HG03575 (cell line): ENCODE results near the gene CDO1.

ENCODE experiments used
- ATAC-seq: cut with Tn5 transposase; IDR thresholded peaks from one replicate; pipeline ENCODE4 v1.9.1; 2021; ENCODE audit not compliant: unreplicated experiment, insufficient number of reproducible peaks, low FRiP score; ENCODE audit errors: extremely low read depth

CDO1 gene

DNA sequence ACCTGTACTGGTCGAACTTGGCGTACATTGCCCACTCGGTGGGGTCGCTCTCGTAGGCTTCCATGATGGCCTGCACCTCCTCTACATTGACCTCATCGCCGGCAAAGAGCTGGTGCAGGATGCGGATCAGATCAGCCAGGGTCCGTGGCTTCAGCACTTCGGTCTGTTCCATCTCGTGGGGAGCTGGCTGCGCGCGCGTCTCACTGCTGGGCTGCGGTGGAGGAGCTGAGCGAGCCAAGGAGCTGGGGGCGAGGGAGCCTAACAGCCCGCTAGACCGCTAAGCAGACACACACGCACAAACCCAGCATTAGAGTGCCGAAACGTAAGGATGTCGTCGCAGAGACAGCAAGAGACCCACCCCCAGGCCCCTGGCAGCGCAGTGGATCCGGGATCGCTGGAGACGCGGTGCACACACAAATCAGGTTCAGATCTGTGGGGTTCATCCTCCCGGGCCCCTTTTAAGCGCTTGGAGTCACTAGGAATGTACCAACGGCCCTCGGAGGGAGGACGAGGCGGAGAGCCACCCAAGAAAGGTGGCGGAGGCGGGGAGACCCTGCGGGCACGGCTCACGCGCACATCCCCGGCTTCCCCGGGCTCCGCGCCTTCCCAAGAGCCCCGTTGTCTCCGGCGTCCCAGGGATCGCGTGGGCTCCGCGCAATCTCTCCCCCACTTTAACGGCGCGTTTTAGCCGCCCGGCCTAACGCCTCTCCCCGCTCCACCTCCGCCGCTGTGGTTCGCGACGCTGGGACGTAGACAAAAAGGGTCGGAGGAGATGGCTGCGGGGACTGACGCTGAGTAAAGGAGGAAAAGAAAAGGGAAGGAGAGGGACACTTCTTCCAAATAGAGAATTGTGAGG, at the start of gene CDO1:
CDO1 (minus strand) TSS at position 434 of the 856 bp plus-strand sequence; CDS start at position 172, 262 bp downstream.
- ATAC-seq, result no peak

DNA sequence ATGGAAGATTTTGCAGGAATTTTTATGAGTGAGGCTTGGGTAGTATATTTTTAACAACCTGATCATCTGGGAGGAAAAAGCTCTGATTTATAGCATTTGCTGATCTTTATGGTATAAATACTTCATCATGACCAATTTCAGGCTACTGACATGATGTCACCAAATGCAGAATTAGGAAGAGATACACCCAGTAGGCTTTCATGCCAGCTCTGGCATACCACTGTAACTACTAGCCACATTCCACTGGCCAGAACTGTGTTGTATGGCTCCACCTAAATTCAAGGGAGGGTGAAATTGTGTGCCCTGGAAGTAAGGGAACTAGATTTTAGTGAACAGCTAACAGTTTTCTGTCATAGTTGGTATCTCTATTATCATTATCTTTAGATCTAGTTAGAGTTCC, 42.9 kb upstream of the CDO1 start:
- no peak for ATAC-seq

DNA sequence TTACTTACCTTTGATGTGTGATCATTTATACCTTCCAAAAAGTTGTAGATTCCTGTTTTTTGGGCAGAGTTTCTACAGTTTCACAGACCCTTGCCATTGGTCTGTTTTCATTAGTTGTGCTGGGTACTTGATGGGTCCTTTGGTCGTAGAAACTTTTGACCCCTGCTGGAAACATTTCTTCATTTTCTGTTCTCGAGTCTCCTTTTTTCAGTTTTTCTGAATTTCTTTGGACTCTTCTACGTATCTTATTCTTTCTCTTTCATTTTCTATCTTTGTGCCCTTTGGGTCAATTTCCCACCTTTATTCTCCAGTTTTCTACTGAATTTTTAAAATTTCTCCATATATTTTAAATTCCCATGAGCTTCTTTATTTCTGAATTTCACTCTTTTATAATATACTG, 41.9 kb upstream of the CDO1 start:
- ATAC-seq, result no peak

- no peak for ATAC-seq
Measured at GRCh38 chr5:115857626-115858349, 41.3 kb upstream of the CDO1 start.

DNA sequence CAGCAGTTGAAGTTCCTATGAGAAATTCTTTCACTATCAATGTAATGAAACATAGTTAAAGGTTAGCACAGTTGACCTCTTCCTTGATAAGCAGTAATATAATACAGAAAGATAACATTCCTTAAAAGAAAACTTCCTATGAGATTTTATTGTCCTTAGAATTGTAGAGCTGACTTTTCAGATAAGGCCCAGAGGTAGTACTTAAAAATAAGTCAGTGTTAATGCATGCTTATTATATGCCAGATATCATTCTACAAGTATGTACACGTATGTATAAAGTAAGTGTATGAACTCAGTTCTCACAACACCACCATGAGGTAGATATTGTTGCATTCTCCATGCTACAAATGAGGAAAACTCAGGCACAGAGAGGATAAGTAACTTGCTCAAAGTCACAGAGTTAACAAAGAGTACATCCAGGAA, 40.6 kb upstream of the CDO1 start:
- ATAC-seq, result no peak

DNA sequence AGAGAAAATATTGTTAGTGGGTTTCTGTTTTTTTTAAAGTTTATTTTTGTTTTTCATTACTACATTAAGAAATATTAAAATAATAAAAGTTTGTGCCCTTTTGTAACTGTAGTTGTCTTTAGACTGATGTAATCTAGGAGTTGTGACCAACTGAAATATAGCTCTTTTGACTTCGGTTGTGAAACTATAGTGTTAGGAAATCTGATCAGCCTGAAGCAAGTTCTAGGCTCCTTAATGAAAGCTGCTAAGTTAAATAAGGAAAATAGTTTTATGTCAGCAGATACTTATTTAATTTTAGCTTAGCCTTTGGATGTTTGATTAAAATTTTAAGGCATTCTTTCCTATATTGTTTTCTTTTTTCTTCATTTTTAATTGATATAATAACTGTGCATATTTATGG, 39.5 kb upstream of the CDO1 start:
- ATAC-seq, result no peak

GRCh38 chr5:115854139-115854538, 37.7 kb upstream of the CDO1 start:
- no peak for ATAC-seq

DNA sequence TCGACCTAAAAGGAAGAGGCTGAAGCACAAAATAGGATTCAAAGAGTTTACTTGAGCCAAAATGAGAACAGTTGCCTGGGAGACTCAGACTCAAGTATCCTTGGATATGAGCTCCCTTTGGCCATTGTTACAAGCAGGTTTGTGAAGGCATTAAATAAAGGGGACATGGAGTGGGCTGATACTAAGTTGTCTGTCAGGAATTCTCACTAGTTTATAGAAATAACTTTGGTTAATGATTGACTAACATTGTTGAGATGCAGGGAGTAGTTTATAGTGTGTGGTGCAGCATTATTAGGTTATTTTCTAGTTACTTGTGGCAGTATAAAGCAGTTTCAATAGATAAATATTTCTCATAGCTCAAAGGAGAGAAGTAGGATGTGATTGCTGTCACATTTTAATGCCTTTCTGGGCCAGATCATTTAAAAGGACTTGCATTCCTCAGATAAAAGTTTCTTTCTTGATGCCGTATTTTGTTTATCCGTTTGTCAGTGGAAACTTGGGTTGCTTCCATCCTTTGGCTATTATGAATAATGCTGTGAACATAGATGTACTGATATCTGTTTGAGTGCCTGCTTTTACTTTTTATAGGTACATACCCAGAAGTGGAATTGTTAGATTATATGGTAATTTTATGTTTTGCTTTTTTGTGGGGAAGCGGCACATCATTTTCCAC, 34.4 kb upstream of the CDO1 start:
- ATAC-seq, result no peak

DNA sequence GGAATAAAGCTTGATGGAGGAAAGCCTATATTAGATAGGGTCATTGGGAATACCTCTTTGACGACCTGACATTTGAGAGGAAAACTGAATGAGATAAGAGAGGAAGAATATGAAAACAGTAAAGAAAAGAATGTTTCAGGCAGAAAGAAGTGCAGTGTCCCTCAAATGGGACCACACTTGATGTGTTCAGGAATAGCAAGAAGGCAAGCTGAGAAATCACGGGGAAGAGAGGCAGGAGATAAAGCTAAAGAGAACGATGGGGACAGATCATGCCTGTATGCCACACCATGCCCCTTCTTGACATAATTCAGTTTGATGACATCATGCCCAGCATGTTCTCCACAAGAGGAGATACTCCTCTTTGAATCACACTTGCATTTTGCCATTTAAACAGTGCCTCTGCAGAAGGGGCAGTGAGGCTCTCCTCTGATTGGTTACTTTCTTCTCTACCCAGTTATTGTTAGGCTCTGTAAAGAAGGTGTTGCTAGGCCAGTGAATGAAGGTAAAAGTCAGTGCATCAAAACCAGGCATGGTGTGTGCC, 32.9 kb upstream of the CDO1 start:
- no peak for ATAC-seq

- ATAC-seq, result no peak
Measured at GRCh38 chr5:115847290-115847689, 30.8 kb upstream of the CDO1 start.

DNA sequence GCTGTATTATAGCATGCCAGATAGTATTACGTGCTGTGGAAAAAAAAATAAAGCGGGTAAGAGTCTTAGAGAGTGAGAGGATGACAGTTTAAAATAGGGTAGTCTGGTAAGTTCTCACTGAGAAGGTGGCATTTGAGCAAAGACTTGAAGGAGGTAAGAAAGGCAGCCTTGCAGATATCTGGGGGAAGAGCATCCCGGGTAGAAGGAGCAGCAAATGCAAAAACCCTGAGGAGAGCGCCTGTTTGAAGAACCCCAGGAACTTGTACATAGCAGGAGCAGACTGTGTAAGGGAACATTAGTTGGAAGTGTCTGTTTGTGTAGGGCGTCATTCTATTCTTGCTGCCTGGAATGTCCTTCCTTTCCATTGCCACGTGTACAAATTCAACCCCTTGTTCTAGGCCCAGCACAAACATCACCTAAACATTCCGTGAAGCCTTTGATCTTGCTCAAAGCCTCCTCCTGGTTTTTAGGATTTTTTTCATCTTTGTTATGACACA, 27.9 kb upstream of the CDO1 start:
- ATAC-seq, result no peak

GRCh38 chr5:115843444-115844130, 27.1 kb upstream of the CDO1 start:
- ATAC-seq, result no peak

DNA sequence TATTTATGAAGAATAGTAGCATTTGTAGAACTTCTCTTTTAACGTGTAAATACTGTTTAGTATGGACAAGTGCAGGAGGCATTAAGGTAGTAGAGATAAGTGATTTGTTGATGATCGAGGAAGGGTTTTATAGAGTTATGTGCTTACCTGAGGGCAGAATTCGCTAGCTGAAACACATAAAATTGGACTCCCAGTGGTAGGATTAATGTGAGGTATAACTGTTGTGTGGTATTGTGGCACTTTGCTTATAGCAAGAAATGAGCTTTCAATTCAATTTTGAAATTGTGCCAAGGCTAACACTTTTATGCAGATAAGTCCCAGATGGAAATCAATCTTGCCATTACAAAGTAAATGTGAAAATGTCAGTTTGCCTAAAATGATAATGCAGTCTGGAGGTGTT, 26.5 kb upstream of the CDO1 start:
- ATAC-seq, result no peak

- ATAC-seq, result no peak
Measured at GRCh38 chr5:115842089-115842935, 25.9 kb upstream of the CDO1 start.

DNA sequence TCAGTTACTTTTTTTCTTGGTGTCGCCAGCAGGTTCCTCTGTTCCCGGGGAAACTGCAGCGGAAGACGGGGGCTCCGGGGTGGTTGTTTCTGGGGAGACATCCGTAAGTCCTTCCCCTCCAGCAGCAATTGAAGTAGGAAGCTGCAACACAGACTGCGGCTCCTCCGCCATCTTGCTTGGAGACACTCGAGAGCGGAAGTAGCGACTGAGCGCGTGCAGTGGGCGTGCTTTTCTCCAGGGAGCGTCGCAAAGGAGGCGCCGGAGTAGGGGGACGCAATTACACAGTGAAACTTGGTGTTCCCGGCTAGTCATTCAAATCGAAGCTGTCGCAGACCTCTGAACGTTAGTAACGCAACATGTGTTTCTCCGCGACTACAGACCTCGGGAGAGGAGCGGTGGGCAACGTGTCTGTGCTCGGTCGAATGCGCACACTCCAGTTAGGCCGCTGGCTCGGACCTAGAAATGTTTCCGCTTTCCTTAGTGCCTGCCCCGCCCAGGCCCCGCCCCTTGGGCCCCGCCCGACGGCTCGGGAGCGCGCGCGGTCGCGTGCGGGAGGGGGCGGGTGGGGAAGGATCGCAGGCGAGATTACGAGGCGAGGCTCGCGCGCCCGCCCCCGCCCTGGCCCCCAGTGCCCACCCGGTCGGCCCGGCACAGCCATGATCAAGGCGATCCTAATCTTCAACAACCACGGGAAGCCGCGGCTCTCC, 25.1 kb upstream of the CDO1 start, which contains the start of the genes AP3S1 and ATG12:
AP3S1 (plus strand) TSS at position 554 of the 707 bp plus-strand sequence; CDS start at position 657, 103 bp downstream.
ATG12 (minus strand) TSS at position 184 of the 707 bp plus-strand sequence; CDS start at position 171, 13 bp downstream.
- peak; percentile 58 for ATAC-seq

- ATAC-seq, result no peak
Measured at GRCh38 chr5:115840873-115841272, 24.4 kb upstream of the CDO1 start.

- peak; percentile 23 for ATAC-seq
Measured at GRCh38 chr5:115838885-115839518, 22.5 kb upstream of the CDO1 start.
